A549 (cell line): ENCODE results near the gene GTF2F1. TPM values are rescaled to one million over a fixed set of nuclear protein-coding genes. Genes with fewer than 3 reads are reported as not detected.

Source experiments
- ATAC-seq, 2 experiments: fragments of 200-7000 bp in 1 of 2; fragments of >200 bp in 1 of 2; cut with Nextera tagmentation in 1 of 2; cut with Tn5 transposase in 1 of 2; 3 replicates each; pipeline versions ENCODE4 v1.8.0 to v1.9.1; 2018 to 2020; ENCODE audit warnings: mild to moderate bottlenecking in 1 of 2, moderate library complexity in 1 of 2
- CTCF ChIA-PET: fragments of 300-600 bp; sonication (Branson Sonifier 250); formaldehyde crosslinking; extraction: SDS; loops from one replicate; lab custom pipeline; 2021; ENCODE audit warnings: antibody characterized with exemption, inconsistent platforms; lab: Yijun Ruan, JAX
- POLR2A ChIA-PET: fragments of 350-600 bp; formaldehyde crosslinking; extraction: SDS; loops from one replicate; lab custom pipeline; 2021; ENCODE audit warnings: antibody characterized with exemption, inconsistent platforms; lab: Yijun Ruan, JAX
- DNase-seq, 2 experiments: peaks; one replicate each; pipeline versions ENCODE4 v3.0.0 to v3.0.0-alpha.2; 2011 to 2016; ENCODE audit warnings: low read depth in 1 of 2, low spot score in 1 of 2
- FAIRE-seq: peaks from 2 replicates; lab custom pipeline; 2011; peaks lifted over from hg19 to GRCh38; lab: Jason Lieb, UNC
- H3K27ac ChIP-seq, 2 experiments: fragments of >200 bp; sonication (Bioruptor Twin); formaldehyde crosslinking; 3 replicates each; pipeline ENCODE4 v1.5.1; 2016 to 2017
- H3K4me1 ChIP-seq: fragments of >200 bp; sonication (Bioruptor Twin); formaldehyde crosslinking; 3 replicates; pipeline ENCODE4 v1.6.1; 2016
- H3K4me2 ChIP-seq: fragments of >200 bp; sonication (Bioruptor Twin); formaldehyde crosslinking; 3 replicates; pipeline ENCODE4 v1.6.1; 2016
- H3K4me3 ChIP-seq: fragments of >200 bp; sonication (Bioruptor Twin); formaldehyde crosslinking; 3 replicates; pipeline ENCODE4 v1.5.1; 2016
- H3K9me3 ChIP-seq: fragments of >200 bp; sonication (Bioruptor Twin); formaldehyde crosslinking; 3 replicates; pipeline ENCODE4 v1.6.1; 2016
- BHLHE40 ChIP-seq: IDR thresholded peaks from 2 replicates; pipeline ENCODE4 v1.6.1; 2012; ENCODE audit warnings: low read depth, low read length, inconsistent platforms
- CBX8 ChIP-seq: fragments of 200-600 bp; sonication (generic); IDR thresholded peaks from 2 replicates; pipeline ENCODE4 v1.6.1; 2016
- CEBPB ChIP-seq, 2 experiments: fragments of >200 bp in 1 of 2; sonication (Bioruptor Twin) in 1 of 2; formaldehyde crosslinking in 1 of 2; IDR thresholded peaks; 2 replicates each; pipeline ENCODE4 v1.6.1; 2012 to 2016
- CHD2 ChIP-seq: fragments of 150-350 bp; IDR thresholded peaks from 2 replicates; pipeline ENCODE4 v1.6.1; 2014; ENCODE audit warnings: low read length; ENCODE audit not compliant: partially characterized antibody
- EHF ChIP-seq: fragments of 250-450 bp; sonication (Bioruptor Pico); IDR thresholded peaks from 2 replicates; pipeline ENCODE4 v1.5.0; 2020; ENCODE audit warnings: mild to moderate bottlenecking
- EHMT2 ChIP-seq: fragments of 200-600 bp; sonication (generic); IDR thresholded peaks from 2 replicates; pipeline ENCODE4 v1.6.1; 2016; ENCODE audit warnings: antibody characterized with exemption, low read depth, mild to moderate bottlenecking, moderate library complexity
- EP300 ChIP-seq, 2 experiments: fragments of >200 bp; sonication (Bioruptor Twin); formaldehyde crosslinking; IDR thresholded peaks; 2 replicates in 1 of 2; 3 replicates in 1 of 2; pipeline ENCODE4 v1.6.1; 2016 to 2017
- KDM1A ChIP-seq: fragments of 200-600 bp; sonication (generic); IDR thresholded peaks from 2 replicates; pipeline ENCODE4 v1.6.1; 2016; ENCODE audit warnings: low read depth, mild to moderate bottlenecking
- KDM5A ChIP-seq: fragments of 200-600 bp; sonication (generic); IDR thresholded peaks from 2 replicates; pipeline ENCODE4 v1.6.1; 2016; ENCODE audit warnings: antibody characterized with exemption, mild to moderate bottlenecking
- MAZ ChIP-seq: fragments of 150-350 bp; IDR thresholded peaks from 2 replicates; pipeline ENCODE4 v1.6.1; 2014; ENCODE audit warnings: antibody characterized with exemption, low read depth, low read length, borderline replicate concordance
- NFE2L2 ChIP-seq: fragments of 150-350 bp; conservative IDR thresholded peaks from 2 replicates; pipeline ENCODE4 v1.6.1; 2014; ENCODE audit warnings: low read length
- NPAS2 ChIP-seq: fragments of 250-450 bp; sonication (Bioruptor Pico); IDR thresholded peaks from 2 replicates; pipeline ENCODE4 v1.8.0; 2022; ENCODE audit warnings: mild to moderate bottlenecking, moderate library complexity, borderline replicate concordance
- PHF8 ChIP-seq: fragments of 200-600 bp; sonication (generic); IDR thresholded peaks from 2 replicates; pipeline ENCODE4 v1.6.1; 2016; ENCODE audit warnings: low read depth, mild to moderate bottlenecking, antibody characterized with exemption, moderate library complexity, borderline replicate concordance
- RAD21 ChIP-seq, 2 experiments: fragments of >200 bp in 1 of 2; sonication (Bioruptor Twin) in 1 of 2; formaldehyde crosslinking in 1 of 2; IDR thresholded peaks in 1 of 2; conservative IDR thresholded peaks in 1 of 2; 2 replicates in 1 of 2; 3 replicates in 1 of 2; pipeline ENCODE4 v1.6.1; 2012 to 2018; ENCODE audit warnings: inconsistent platforms in 1 of 2
- RFX5 ChIP-seq: fragments of 450-650 bp; IDR thresholded peaks from 2 replicates; pipeline ENCODE4 v1.7.1; 2014; ENCODE audit warnings: antibody characterized with exemption, mild to moderate bottlenecking, moderate library complexity
- TP53 ChIP-seq: fragments of 250-450 bp; sonication (Bioruptor Pico); IDR thresholded peaks from 2 replicates; pipeline ENCODE4 v1.5.0; 2021; ENCODE audit warnings: mild to moderate bottlenecking, moderate library complexity
- ZC3H11A ChIP-seq: fragments of 450-650 bp; IDR thresholded peaks from 2 replicates; pipeline ENCODE4 v1.6.1; 2014; ENCODE audit warnings: antibody characterized with exemption, mild to moderate bottlenecking
- ZFP36 ChIP-seq: fragments of 450-650 bp; IDR thresholded peaks from 2 replicates; pipeline ENCODE4 v1.6.1; 2014; ENCODE audit warnings: borderline replicate concordance; ENCODE audit not compliant: partially characterized antibody
- ZNF302 ChIP-seq: fragments of 250-450 bp; sonication (Bioruptor Pico); IDR thresholded peaks from 2 replicates; pipeline ENCODE4 v1.9.0; 2021; ENCODE audit warnings: inconsistent platforms, mild to moderate bottlenecking, moderate library complexity
- WGBS: methylation state at CpG from one replicate; pipeline ENCODE4 v1.1.6; 2017; ENCODE audit errors: missing lambda C conversion rate; 5-methylcytosine and 5-hydroxymethylcytosine counted together
- polyA plus RNA-seq, 4 experiments: library from polyadenylated mRNA; depleted of rRNA in 3 of 4; stranded (reverse); fragments of >200 nt; fragmentation: RNase III in 1 of 4; extraction: RNeasy Plus Mini Kit Qiagen cat#74134 plus additional on column Dnase treatment in 1 of 4; gene quantifications; 2 replicates in 3 of 4; 3 replicates in 1 of 4; pipeline ENCODE4 v1.2.3, GENCODE V29; 2011 to 2017
- TF ChIP-seq, protein P1 (sequence below): IDR thresholded peaks from 2 replicates; pipeline ENCODE4 v1.6.1; 2012; ENCODE audit warnings: low read depth, borderline replicate concordance
- TF ChIP-seq, protein P2 (sequence below): fragments of 200-600 bp; sonication (generic); IDR thresholded peaks from 2 replicates; pipeline ENCODE4 v1.6.1; 2016; ENCODE audit warnings: antibody characterized with exemption, mild to moderate bottlenecking, moderate library complexity
- TF ChIP-seq, protein P3 (sequence below): fragments of >200 bp; sonication (Bioruptor Twin); formaldehyde crosslinking; IDR thresholded peaks from 3 replicates; pipeline ENCODE4 v1.6.1; 2016
- TF ChIP-seq, protein P4 (sequence below): fragments of >200 bp; sonication (Bioruptor Twin); formaldehyde crosslinking; IDR thresholded peaks from 2 replicates; pipeline ENCODE4 v1.6.1; 2016
- TF ChIP-seq, protein P5 (sequence below): fragments of >200 bp; sonication (Bioruptor Twin); formaldehyde crosslinking; IDR thresholded peaks from 3 replicates; pipeline ENCODE4 v1.5.1; 2016
- TF ChIP-seq, protein P6 (sequence below): fragments of 450-650 bp; IDR thresholded peaks from 2 replicates; pipeline ENCODE4 v1.6.1; 2014; ENCODE audit warnings: antibody characterized with exemption

GTF2F1 gene
- polyA plus RNA-seq, 2 of the 4 experiments (the other 2 are of a cell fraction) = 39.0 to 75.3 TPM

DNA sequence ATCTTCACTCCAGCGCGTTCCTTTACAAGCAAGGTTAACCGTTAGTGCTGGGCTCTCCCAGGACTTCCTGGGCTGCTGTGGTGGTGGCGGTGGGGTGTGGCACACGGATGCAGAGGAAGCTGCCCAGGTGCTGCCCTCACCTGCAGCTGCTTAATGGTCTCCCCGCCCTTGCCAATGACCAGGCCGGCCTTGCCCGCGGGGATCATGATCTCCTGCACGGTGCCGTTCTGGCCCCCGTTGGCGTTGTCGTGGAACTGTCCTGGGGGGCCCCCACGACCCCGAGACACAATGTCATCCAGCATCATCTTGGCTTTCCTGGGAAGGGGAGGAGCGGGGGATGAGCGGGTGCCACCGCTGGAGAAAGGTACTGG lies 25.6 kb upstream of the GTF2F1 start:
- DNase-seq = no peak
- ATAC-seq = no peak
- TF ChIP-seq MAZ (no peak), ZC3H11A (no peak), EHF (no peak), PHF8 (no peak), EHMT2 (no peak), EP300 (IDR thresholded peaks at IDR 0.05) (no peak), RFX5 (no peak), TP53 (CRISPR knock-in tag) (no peak), KDM1A (no peak), CHD2 (no peak), BHLHE40 (no peak), ZFP36 (no peak), KDM5A (no peak), ZNF302 (CRISPR knock-in tag) (no peak)
- TF ChIP-seq, protein P1, sequence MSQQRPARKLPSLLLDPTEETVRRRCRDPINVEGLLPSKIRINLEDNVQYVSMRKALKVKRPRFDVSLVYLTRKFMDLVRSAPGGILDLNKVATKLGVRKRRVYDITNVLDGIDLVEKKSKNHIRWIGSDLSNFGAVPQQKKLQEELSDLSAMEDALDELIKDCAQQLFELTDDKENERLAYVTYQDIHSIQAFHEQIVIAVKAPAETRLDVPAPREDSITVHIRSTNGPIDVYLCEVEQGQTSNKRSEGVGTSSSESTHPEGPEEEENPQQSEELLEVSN = no peak
- TF ChIP-seq, protein P2, sequence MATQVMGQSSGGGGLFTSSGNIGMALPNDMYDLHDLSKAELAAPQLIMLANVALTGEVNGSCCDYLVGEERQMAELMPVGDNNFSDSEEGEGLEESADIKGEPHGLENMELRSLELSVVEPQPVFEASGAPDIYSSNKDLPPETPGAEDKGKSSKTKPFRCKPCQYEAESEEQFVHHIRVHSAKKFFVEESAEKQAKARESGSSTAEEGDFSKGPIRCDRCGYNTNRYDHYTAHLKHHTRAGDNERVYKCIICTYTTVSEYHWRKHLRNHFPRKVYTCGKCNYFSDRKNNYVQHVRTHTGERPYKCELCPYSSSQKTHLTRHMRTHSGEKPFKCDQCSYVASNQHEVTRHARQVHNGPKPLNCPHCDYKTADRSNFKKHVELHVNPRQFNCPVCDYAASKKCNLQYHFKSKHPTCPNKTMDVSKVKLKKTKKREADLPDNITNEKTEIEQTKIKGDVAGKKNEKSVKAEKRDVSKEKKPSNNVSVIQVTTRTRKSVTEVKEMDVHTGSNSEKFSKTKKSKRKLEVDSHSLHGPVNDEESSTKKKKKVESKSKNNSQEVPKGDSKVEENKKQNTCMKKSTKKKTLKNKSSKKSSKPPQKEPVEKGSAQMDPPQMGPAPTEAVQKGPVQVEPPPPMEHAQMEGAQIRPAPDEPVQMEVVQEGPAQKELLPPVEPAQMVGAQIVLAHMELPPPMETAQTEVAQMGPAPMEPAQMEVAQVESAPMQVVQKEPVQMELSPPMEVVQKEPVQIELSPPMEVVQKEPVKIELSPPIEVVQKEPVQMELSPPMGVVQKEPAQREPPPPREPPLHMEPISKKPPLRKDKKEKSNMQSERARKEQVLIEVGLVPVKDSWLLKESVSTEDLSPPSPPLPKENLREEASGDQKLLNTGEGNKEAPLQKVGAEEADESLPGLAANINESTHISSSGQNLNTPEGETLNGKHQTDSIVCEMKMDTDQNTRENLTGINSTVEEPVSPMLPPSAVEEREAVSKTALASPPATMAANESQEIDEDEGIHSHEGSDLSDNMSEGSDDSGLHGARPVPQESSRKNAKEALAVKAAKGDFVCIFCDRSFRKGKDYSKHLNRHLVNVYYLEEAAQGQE = no peak
- TF ChIP-seq, protein P3, sequence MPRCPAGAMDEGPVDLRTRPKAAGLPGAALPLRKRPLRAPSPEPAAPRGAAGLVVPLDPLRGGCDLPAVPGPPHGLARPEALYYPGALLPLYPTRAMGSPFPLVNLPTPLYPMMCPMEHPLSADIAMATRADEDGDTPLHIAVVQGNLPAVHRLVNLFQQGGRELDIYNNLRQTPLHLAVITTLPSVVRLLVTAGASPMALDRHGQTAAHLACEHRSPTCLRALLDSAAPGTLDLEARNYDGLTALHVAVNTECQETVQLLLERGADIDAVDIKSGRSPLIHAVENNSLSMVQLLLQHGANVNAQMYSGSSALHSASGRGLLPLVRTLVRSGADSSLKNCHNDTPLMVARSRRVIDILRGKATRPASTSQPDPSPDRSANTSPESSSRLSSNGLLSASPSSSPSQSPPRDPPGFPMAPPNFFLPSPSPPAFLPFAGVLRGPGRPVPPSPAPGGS = no peak
- TF ChIP-seq, protein P4, sequence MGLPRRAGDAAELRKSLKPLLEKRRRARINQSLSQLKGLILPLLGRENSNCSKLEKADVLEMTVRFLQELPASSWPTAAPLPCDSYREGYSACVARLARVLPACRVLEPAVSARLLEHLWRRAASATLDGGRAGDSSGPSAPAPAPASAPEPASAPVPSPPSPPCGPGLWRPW = no peak
- FAIRE-seq = no peak
- Histone ChIP-seq H3K27ac (no peak overlapping the region), H3K4me1 (peaks cover 15% of the 10 kb centered on the region; the same call in 2 of the 3 replicates), H3K4me3 (no peak overlapping the region), H3K9me3 (no peaks in the 10 kb centered on the region), H3K4me2 (no peak overlapping the region)
- ChIA-PET CTCF (interaction anchor here (0.9 kb wide), 1 partner anchor 200 kb away, joined by 3 read pairs; no protein-coding TSS in a partner anchor), POLR2A (no interaction called here)
- WGBS = 89% methylated on average over 5 of the region's 19 CpGs

DNA sequence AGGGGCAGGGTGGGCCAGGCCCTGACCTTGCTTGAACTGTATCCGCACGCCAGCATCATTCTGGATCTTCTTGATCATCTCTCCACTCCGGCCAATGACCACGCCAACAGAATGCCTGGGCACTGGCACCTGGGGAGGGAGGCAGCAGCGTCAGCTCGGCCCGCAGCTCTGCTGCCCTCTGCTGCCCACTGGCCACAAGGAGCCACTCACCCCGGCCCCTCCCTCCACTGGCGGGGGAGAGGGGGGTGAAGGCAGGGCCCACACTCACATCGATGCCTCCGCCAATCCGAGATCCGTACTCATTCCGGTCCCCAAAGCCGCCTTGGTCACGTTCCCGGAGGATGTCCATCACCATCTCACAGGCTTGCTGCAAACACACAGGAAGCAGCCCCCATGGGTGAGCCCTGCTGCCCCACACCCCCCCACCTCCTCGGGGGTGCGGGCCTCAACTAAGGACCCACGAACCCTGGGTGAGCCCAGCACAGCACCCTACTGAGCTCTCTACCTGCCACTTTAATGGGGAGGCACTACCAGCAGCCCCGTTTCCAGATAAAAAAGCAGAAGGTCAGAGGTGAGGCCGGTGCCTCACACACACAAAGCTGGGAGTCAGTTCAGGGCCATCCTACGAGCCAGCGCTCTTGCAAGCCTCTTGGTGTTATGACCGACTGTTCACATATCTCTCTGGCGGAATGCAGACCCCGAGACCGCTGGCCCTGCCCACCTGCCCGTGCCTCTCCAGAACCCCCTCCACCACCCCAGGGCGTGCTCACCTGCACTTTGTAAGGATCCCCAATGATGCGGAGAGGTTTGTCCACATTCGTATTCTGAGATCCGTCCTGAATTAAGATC lies 25.0 kb upstream of the GTF2F1 start:
- Histone ChIP-seq H3K4me1 (peaks cover 12% of the 10 kb centered on the region; the same call in 2 of the 3 replicates), H3K27ac (no peak overlapping the region), H3K9me3 (no peaks in the 10 kb centered on the region), H3K4me3 (no peak overlapping the region), H3K4me2 (no peak overlapping the region)
- ChIA-PET POLR2A (no interaction called here), CTCF (interaction anchor here (0.7 to 1.3 kb wide), 5 partner anchors 14 to 583 kb away, joined by 3 to 4 read pairs (median 3); partner anchors contain the start of gene SLC25A41)
- ATAC-seq (peak; percentile 74 to 82), FAIRE-seq (no peak), DNase-seq (peak in 1 of 2 experiments; percentile 23)
- no peak for TF ChIP-seq CEBPB (IDR thresholded peaks at IDR 0.05)
- TF ChIP-seq RAD21 (conservative IDR thresholded peaks at IDR 0.05 in 1 of 2, IDR thresholded peaks at IDR 0.05 in 1 of 2) = peak in 1 of 2 experiments; percentile 23; a peak in 2 of 5 replicates
- TF ChIP-seq, protein P5, sequence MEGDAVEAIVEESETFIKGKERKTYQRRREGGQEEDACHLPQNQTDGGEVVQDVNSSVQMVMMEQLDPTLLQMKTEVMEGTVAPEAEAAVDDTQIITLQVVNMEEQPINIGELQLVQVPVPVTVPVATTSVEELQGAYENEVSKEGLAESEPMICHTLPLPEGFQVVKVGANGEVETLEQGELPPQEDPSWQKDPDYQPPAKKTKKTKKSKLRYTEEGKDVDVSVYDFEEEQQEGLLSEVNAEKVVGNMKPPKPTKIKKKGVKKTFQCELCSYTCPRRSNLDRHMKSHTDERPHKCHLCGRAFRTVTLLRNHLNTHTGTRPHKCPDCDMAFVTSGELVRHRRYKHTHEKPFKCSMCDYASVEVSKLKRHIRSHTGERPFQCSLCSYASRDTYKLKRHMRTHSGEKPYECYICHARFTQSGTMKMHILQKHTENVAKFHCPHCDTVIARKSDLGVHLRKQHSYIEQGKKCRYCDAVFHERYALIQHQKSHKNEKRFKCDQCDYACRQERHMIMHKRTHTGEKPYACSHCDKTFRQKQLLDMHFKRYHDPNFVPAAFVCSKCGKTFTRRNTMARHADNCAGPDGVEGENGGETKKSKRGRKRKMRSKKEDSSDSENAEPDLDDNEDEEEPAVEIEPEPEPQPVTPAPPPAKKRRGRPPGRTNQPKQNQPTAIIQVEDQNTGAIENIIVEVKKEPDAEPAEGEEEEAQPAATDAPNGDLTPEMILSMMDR = peak; percentile 30; the same call in 2 of the 3 replicates
- TF ChIP-seq, protein P6, sequence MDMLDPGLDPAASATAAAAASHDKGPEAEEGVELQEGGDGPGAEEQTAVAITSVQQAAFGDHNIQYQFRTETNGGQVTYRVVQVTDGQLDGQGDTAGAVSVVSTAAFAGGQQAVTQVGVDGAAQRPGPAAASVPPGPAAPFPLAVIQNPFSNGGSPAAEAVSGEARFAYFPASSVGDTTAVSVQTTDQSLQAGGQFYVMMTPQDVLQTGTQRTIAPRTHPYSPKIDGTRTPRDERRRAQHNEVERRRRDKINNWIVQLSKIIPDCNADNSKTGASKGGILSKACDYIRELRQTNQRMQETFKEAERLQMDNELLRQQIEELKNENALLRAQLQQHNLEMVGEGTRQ = no peak
- no peak for TF ChIP-seq CBX8
- TF ChIP-seq NPAS2 = no peak
- no peak for TF ChIP-seq ZC3H11A
- TF ChIP-seq NFE2L2 = no peak
- TF ChIP-seq EHMT2 = no peak
- 89% methylated on average over 26 of the region's 33 CpGs for WGBS
